GM19035 (cell line): ENCODE results near the gene TMEM183A.
"Not testable (repeated sequence)": the region's sequence is repeated elsewhere in the genome, so short reads cannot be mapped to it uniquely, and the experiment has no call there.

Experiments
- ATAC-seq: cut with Tn5 transposase; IDR thresholded peaks from one replicate; pipeline ENCODE4 v1.9.1; 2021; ENCODE audit not compliant: unreplicated experiment

The TMEM183A gene

GRCh38 chr1:202986120-202986519, 21.1 kb upstream of the TMEM183A start:
- ATAC-seq, result not testable (repeated sequence)

GRCh38 chr1:202987255-202987654, 19.9 kb upstream of the TMEM183A start:
- ATAC-seq, result no peak

GRCh38 chr1:202987922-202988583, 19.1 kb upstream of the TMEM183A start:
- no peak for ATAC-seq

GRCh38 chr1:202989879-202990278, 17.3 kb upstream of the TMEM183A start:
- ATAC-seq, result no peak

- ATAC-seq, result no peak
These were observed 16.1 kb upstream of the TMEM183A start for GRCh38 chr1:202991112-202991511.

GRCh38 chr1:202994756-202995155, 12.4 kb upstream of the TMEM183A start:
- no peak for ATAC-seq

- ATAC-seq, result no peak
These were observed 8.1 kb upstream of the TMEM183A start for GRCh38 chr1:202998836-202999750.

- no peak for ATAC-seq
These were observed 6.8 kb upstream of the TMEM183A start for GRCh38 chr1:203000217-203000944.

GRCh38 chr1:203001986-203002385, 5.2 kb upstream of the TMEM183A start:
- ATAC-seq, result no peak

GRCh38 chr1:203002951-203003350, 4.2 kb upstream of the TMEM183A start:
- no peak for ATAC-seq

GRCh38 chr1:203005395-203006142, 1.6 kb upstream of the TMEM183A start:
- not testable (repeated sequence) for ATAC-seq

GRCh38 chr1:203009185-203009584, 2.0 kb downstream of the TMEM183A start:
- ATAC-seq, result no peak

GRCh38 chr1:203011582-203011981, 4.4 kb downstream of the TMEM183A start:
- ATAC-seq, result no peak

GRCh38 chr1:203017061-203017460, 9.9 kb downstream of the TMEM183A start:
- no peak for ATAC-seq

- no peak for ATAC-seq
These were observed 10.5 kb downstream of the TMEM183A start for GRCh38 chr1:203017692-203018091.

GRCh38 chr1:203022855-203023254, 15.7 kb downstream of the TMEM183A start:
- ATAC-seq, result not testable (repeated sequence)

GRCh38 chr1:203025686-203026030, 18.5 kb downstream of the TMEM183A start:
- ATAC-seq, result no peak

- peak; percentile 80 for ATAC-seq
These were observed 19.0 kb downstream of the TMEM183A start, which contains the start of gene PPFIA4 for GRCh38 chr1:203026031-203026665. PPFIA4 (plus strand) TSS chr1:203026491; CDS start chr1:203039009, 12,518 bp downstream.

- ATAC-seq, result peak; percentile 26
These were observed 19.8 kb downstream of the TMEM183A start for GRCh38 chr1:203026666-203027663.
